ENCODE results near the gene PRDX5. TPM values are rescaled to one million over a fixed set of nuclear protein-coding genes. Genes with fewer than 3 reads are reported as not detected.

The PRDX5 gene
- total RNA-seq, 1 experiment from 2014 or later = 274 TPM

- H3K27me3 Mint-ChIP-seq (ENCODE audit: insufficient read depth, unreplicated experiment) = no peaks in the 10 kb centered on the region
- H3K4me1 Mint-ChIP-seq (ENCODE audit: insufficient read depth, unreplicated experiment) = peaks cover 17% of the 10 kb centered on the region
- BruUV-seq (replicated peaks) = no TSS peak
- DNase-seq (ENCODE audit: unreplicated experiment) = no peak
- no peak overlapping the region for H3K4me3 Mint-ChIP-seq (ENCODE audit: unreplicated experiment)
- no peaks in the 10 kb centered on the region for H3K36me3 Mint-ChIP-seq (ENCODE audit: insufficient read depth, unreplicated experiment)
- H3K9me3 Mint-ChIP-seq (ENCODE audit: unreplicated experiment) = no peaks in the 10 kb centered on the region
- ChIA-PET POLR2A (interaction anchor here (15.4 kb wide), 1 partner anchor 21 kb away, joined by 285 read pairs; the partner anchor contains the start of genes PRDX5 and TRMT112), CTCF (interaction anchor here (0.6 to 11.4 kb wide), 2 partner anchors 15 to 150 kb away, joined by 3 to 135 read pairs; no protein-coding TSS in a partner anchor)
- intact Hi-C loops (cut with micrococcal nuclease) = no loop called here
- TF ChIP-seq, protein P1, sequence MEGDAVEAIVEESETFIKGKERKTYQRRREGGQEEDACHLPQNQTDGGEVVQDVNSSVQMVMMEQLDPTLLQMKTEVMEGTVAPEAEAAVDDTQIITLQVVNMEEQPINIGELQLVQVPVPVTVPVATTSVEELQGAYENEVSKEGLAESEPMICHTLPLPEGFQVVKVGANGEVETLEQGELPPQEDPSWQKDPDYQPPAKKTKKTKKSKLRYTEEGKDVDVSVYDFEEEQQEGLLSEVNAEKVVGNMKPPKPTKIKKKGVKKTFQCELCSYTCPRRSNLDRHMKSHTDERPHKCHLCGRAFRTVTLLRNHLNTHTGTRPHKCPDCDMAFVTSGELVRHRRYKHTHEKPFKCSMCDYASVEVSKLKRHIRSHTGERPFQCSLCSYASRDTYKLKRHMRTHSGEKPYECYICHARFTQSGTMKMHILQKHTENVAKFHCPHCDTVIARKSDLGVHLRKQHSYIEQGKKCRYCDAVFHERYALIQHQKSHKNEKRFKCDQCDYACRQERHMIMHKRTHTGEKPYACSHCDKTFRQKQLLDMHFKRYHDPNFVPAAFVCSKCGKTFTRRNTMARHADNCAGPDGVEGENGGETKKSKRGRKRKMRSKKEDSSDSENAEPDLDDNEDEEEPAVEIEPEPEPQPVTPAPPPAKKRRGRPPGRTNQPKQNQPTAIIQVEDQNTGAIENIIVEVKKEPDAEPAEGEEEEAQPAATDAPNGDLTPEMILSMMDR (IDR thresholded peaks at IDR 0.05; ENCODE audit: unreplicated experiment) = no peak
- peak overlapping the region; percentile 7 for H3K27ac Mint-ChIP-seq (ENCODE audit: low read depth, unreplicated experiment)
These were observed 21.4 kb downstream of the PRDX5 start for GRCh38 chr11:64339286-64339685.

DNA sequence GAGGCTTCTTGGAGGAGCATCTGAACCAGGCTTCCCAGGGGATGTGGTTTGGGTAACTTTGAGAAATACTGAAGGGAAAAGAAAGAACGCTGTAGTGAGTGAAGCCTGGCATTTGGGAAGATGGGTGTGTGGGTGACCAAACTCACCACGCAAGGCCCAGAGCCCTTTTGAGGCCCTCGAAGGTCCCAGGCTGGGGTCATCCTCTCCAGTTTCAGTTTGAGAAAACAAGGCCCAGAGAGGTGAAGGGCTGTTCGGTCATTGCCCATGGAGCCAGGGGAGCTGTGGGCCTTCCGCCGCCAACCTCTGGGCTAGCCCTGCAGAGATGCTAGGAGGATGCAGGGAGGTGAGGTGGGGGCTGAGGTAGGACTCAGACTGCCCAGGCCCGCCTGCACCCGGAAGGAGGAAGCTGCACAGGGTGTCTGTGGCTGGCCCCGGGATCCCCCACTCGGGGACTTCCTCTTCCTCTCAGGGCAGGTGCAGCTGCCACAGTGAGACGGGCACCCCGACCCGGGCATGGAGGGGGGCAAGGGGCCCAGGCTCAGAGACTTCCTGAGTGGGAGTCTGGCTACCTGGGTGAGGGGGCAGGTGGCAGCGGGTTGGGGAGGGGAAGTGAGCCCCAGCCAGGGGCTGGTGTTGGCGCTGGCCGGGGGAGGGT, 22.0 kb downstream of the PRDX5 start, which contains the start of gene CCDC88B:
Gene CCDC88B (plus strand): TSS at position 451 of the 655 bp plus-strand sequence. CDS start 63 bp downstream, at position 514.
- no peak within 1 kb of the TSS for H3K4me3 Mint-ChIP-seq (ENCODE audit: unreplicated experiment)
- ChIA-PET POLR2A (interaction anchor here (1.2 to 15.4 kb wide), 2 partner anchors 22 to 68 kb away, joined by 3 to 285 read pairs; partner anchors contain the start of genes PRDX5 and TRMT112), CTCF (interaction anchor here (0.6 to 11.4 kb wide), 4 partner anchors 15 to 151 kb away, joined by 3 to 135 read pairs (median 31); no protein-coding TSS in a partner anchor)
- no TSS peak for BruUV-seq (replicated peaks)
- peaks cover 15% of the 10 kb centered on the region for H3K4me1 Mint-ChIP-seq (ENCODE audit: insufficient read depth, unreplicated experiment)
- peak within 1 kb of the TSS; percentile 7 for H3K27ac Mint-ChIP-seq (ENCODE audit: low read depth, unreplicated experiment)
- no peaks in the 10 kb centered on the region for H3K36me3 Mint-ChIP-seq (ENCODE audit: insufficient read depth, unreplicated experiment)
- TF ChIP-seq, protein P1 (IDR thresholded peaks at IDR 0.05; ENCODE audit: unreplicated experiment) = no peak
- intact Hi-C loops (cut with micrococcal nuclease) = no loop called here
- H3K27me3 Mint-ChIP-seq (ENCODE audit: insufficient read depth, unreplicated experiment) = no peaks in the 10 kb centered on the region
- H3K9me3 Mint-ChIP-seq (ENCODE audit: unreplicated experiment) = no peaks in the 10 kb centered on the region
- no peak for DNase-seq (ENCODE audit: unreplicated experiment)

GRCh38 chr11:64340671-64341335, 22.9 kb downstream of the PRDX5 start:
- TF ChIP-seq, protein P1 (IDR thresholded peaks at IDR 0.05; ENCODE audit: unreplicated experiment) = no peak
- Mint-ChIP-seq H3K9me3 (ENCODE audit: unreplicated experiment) (no peaks in the 10 kb centered on the region), H3K4me1 (ENCODE audit: insufficient read depth, unreplicated experiment) (peaks cover 10% of the 10 kb centered on the region), H3K4me3 (ENCODE audit: unreplicated experiment) (no peak overlapping the region), H3K27me3 (ENCODE audit: insufficient read depth, unreplicated experiment) (no peaks in the 10 kb centered on the region), H3K27ac (ENCODE audit: low read depth, unreplicated experiment) (no peak overlapping the region), H3K36me3 (ENCODE audit: insufficient read depth, unreplicated experiment) (no peaks in the 10 kb centered on the region)
- POLR2A ChIA-PET = interaction anchor here (1.2 to 15.4 kb wide), 5 partner anchors 9 to 69 kb away, joined by 3 to 285 read pairs (median 11); partner anchors contain the start of genes PRDX5 and TRMT112
- intact Hi-C loops (cut with micrococcal nuclease) = no loop called here
- DNase-seq (ENCODE audit: unreplicated experiment) = no peak
- CTCF ChIA-PET = interaction anchor here (0.6 to 4.2 kb wide), 11 partner anchors 8 to 433 kb away, joined by 3 to 58 read pairs (median 4); partner anchors contain the start of genes PRDX5 and TRMT112
- no TSS peak for BruUV-seq (replicated peaks)

GRCh38 chr11:64341429-64341828, 23.5 kb downstream of the PRDX5 start:
- intact Hi-C loops (cut with micrococcal nuclease) = no loop called here
- ChIA-PET POLR2A (interaction anchor here (1.7 to 15.4 kb wide), 5 partner anchors 9 to 71 kb away, joined by 4 to 285 read pairs (median 11); partner anchors contain the start of genes PRDX5 and TRMT112), CTCF (interaction anchor here (0.6 to 4.2 kb wide), 11 partner anchors 8 to 432 kb away, joined by 3 to 58 read pairs (median 4); partner anchors contain the start of genes PRDX5 and TRMT112)
- TF ChIP-seq, protein P1 (IDR thresholded peaks at IDR 0.05; ENCODE audit: unreplicated experiment) = no peak
- H3K9me3 Mint-ChIP-seq (ENCODE audit: unreplicated experiment) = no peaks in the 10 kb centered on the region
- no peaks in the 10 kb centered on the region for H3K27me3 Mint-ChIP-seq (ENCODE audit: insufficient read depth, unreplicated experiment)
- no peak for DNase-seq (ENCODE audit: unreplicated experiment)
- BruUV-seq (replicated peaks) = no TSS peak
- H3K4me3 Mint-ChIP-seq (ENCODE audit: unreplicated experiment) = peak overlapping the region; percentile 14
- H3K36me3 Mint-ChIP-seq (ENCODE audit: insufficient read depth, unreplicated experiment) = no peaks in the 10 kb centered on the region
- H3K4me1 Mint-ChIP-seq (ENCODE audit: insufficient read depth, unreplicated experiment) = peaks cover 9% of the 10 kb centered on the region
- no peak overlapping the region for H3K27ac Mint-ChIP-seq (ENCODE audit: low read depth, unreplicated experiment)

Measured in MCF 10A (cell line).